ENCODE measurements around the gene CEACAM16.

Gene CEACAM16

DNA sequence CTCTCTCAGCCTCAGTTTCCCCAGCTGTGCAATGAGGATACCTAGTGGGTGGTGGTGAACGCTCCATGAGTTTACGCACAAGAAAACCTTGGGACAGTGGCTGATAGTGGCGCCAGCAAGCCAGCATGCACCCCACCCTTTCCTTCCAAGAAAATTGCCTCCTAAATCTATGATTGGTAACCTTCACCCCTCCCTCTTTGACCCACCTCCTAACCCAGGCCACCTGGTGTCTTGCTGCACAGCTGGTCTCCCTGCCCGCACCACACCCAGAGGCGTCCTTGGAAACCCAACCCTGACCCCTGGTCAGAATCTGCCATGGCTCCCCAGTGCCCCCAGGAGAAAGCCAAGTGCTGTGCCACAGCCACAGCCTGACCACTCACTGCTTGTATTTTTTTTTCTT is 26.7 kb downstream of the CEACAM16 start:
- no peak for DNase-seq

DNA sequence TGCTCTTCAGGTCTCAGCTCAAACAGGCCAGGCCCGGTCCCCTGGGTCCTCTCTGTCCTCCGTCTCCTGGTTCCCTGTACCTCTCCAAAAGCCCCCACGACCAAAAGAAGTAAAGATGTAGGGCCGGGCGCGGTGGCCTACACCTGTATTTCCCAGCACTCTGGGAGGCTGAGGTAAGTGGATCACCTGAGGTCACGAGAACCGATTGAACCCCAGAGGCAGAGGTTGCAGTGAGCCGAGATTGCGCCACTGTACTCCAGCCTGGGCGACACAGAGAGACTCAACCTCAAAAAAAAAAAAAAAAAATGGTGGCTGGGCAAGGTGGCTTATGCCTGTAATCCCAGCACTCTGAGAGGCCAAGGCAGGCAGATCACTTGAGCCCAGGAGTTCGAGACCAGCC is 27.5 kb downstream of the CEACAM16 start:
- DNase-seq: no peak

DNA sequence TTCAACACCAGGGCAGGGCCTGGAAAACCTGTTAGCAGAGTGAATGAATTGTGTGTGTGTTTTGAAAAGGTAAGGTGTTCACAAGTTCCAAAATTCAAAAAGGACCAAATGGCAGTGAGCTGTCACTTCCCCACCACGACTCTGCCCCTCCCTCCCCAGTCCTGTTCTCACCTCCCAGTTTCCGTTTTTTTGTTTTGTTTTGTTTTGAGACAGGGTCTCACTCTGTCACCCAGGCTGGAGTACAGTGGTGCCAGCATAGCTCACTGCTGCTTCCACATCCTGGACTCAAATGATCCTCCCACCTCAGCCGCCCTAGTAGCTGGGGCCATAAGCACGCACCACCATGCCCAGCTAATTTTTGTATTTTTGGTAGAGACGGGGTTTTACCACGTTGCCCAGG is 29.2 kb downstream of the CEACAM16 start:
- no peak for DNase-seq

DNA sequence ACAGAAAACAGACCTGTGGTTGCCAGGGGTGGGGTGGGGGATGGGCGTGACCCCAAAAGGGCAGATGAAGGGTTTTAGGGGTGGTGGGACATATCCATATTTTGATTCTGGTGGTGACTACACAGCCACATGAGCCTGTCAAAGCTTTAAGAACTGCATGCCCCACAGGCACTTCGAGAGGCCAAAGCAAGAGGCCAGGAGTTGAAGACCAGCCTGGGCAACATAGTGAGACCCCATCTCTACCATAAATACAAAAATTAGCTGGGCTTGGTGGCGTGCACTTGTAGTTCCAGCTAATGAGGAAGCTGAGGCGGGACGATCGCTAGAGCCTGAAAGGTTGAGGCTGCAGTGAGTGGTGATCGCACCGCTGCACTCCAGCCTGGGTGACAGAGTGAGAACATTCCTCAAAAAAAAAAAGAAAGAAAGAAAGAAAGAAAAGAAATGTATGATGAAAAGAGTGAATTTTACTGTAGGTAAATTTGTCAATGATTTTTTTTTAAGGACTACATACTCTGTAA is 30.6 kb downstream of the CEACAM16 start:
- no peak for DNase-seq

DNA sequence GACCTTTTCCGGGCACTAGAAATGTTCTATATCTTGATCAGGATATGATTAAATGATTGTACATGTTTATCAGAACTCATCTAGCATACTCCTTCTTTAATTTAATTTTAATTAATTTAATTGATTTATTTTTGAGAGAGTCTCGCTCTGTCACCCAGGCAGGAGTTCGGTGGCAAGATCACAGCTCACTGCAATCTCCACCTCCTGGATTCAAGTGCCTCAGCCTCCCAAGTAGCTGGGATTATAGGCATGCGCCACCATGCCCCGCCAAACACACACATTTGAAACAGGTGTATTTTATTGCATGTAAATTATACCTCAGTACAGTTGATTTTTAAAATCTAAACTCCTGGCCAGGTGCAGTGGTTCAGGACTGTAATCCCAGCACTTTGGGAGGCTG is 32.1 kb downstream of the CEACAM16 start:
- DNase-seq: no peak

DNA sequence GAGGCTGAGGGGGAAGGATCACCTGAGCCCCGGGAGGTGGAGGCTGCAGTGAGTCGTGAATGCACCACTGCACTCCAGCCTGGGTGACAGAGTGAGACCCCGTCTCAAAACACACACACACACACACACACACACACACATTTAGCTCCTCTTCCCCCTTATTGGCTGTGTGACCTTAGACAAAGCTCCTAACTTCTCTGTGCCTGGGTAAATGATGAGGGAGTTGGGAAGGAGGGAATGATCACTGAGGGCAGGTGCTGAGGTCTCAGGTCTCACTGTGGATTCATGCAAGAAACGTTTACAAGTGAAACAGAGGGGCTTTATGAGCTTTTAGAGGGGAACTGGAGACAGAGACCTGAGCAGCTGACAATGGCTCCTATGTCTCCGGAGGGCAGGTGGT is 32.7 kb downstream of the CEACAM16 start:
- DNase-seq: no peak

DNA sequence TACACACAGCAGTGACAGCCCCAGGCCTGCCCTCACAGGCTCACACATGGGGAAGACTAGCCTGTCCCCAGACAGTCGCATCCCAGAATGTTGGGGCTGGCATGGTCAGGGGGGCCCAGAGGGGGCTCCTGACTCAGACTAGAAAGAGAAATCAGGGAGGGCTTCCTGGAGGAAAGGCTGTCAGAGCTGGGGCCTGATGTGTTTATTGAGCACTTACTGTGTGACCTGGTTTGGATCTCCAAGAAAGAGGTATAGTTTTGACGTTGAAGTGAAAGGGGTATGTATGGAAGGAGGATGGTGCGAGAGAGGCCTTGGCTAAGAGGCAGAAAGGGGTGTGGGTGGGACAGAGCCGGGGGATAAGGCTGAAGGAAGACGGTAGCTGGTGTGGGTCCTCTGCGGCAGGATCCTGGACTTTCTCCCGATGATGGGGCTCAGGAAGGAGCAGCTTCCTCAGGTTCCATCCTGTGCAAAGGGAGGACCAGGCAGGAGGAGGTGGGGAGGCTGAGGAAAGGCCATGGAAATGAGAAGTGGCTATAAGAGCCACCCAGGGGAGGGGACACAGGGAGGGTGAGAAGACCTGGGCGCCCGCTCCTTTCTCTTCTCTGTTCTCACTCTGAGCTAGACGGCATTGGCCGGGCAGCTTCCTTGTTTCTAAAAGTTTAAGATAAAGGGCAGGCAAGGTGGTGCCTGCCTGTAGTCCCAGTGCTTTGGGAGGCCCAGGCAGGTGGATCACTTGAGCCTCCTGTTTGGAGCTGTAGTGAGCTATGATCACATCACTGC is 33.5 kb downstream of the CEACAM16 start:
- no peak for DNase-seq

DNA sequence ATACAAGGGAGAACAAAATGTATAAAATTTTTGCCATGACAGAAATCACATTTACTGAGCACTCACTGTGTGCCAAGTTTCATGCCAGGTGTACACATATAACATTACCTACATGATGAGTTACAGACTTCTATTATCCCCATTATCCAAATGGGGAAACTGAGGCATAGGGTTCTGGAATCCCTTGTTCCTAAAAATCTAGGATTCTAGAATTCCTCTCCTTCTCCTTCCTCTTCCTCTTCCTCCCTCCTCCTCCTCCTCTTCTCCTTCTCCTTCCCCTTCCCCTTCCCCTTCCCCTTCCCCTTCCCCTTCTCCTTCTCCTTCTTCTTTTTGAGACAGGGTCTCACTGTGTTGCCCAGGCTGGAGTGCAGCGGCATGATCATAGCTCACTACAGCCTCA is 35.4 kb downstream of the CEACAM16 start:
- DNase-seq: no peak

DNA sequence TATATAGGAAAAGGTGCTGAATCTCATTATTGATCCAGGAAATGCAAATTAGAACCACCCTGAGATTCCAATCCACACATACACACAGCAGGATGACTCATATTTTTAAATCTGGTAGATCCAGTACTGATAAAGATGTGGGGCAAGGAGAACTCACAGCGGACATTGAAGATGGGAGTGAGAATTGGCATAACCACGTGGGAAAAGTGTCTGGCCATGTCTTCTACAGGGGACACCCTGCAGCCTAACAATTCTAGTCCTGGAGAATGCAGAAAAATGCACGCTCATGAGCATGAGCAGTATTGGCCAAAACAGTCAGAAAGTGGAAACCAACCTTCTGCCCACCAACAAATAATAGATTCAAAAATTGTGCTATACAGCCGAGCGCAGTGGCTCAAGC is 36.1 kb downstream of the CEACAM16 start:
- no peak for DNase-seq

DNA sequence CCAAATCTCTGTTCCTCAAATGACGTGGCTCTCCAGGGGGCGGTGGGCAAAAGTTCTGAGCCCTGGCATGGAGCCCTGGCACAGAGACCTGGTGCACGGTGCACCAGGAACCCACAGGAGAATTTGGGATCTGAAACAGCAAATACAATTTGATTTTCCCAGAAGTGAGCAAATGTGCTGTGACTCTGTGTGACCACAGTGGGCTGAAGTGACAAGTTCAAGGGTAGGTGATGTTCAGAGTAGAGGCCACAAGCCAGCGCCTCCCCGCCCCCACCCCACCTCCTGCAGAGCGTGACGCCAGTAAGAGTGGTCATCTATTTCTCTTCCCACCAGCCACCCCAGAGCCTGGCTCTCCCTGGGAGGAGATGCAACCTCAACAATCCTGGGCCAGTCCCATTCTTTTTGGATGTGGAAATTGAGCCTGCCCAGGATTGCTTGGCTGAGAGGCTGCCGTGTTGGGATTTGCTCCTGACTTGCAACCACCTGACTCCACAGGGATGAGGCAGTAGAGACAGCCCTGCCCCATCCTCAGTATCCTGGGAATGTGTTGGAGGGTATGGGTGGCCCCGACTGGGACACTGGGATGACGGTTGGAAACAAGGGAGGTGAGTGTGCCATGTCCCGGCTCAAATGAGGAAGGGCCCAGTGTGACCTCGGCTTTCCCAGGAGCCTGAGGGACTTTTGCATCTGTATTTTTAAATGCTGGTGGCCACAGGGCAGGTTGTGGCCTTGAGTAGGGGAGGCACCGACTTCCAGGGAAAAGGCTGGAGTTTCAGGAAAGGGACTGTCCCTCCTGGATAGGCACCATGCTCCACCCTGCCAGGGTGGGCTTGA is 38.5 kb downstream of the CEACAM16 start:
- DNase-seq: no peak

DNA sequence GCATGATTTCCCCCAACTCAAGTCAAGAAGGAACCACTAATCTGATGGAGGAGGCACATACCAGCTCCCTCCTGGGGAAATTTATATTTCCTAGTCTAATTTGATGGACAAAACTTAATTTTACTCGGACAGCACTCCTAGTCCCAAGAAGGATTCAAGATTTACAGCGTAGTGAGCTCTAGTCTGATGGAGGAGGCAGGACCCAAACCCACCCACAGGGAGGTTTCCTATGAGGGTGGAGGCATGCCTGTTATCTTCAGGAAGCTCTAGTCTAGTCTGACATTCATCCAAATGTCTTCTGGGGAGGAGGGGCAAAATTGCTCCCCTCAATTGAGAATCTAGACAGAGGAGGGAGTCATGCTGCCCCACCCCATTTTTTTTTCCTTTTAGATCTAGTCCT is 39.2 kb downstream of the CEACAM16 start:
- no peak for DNase-seq

DNA sequence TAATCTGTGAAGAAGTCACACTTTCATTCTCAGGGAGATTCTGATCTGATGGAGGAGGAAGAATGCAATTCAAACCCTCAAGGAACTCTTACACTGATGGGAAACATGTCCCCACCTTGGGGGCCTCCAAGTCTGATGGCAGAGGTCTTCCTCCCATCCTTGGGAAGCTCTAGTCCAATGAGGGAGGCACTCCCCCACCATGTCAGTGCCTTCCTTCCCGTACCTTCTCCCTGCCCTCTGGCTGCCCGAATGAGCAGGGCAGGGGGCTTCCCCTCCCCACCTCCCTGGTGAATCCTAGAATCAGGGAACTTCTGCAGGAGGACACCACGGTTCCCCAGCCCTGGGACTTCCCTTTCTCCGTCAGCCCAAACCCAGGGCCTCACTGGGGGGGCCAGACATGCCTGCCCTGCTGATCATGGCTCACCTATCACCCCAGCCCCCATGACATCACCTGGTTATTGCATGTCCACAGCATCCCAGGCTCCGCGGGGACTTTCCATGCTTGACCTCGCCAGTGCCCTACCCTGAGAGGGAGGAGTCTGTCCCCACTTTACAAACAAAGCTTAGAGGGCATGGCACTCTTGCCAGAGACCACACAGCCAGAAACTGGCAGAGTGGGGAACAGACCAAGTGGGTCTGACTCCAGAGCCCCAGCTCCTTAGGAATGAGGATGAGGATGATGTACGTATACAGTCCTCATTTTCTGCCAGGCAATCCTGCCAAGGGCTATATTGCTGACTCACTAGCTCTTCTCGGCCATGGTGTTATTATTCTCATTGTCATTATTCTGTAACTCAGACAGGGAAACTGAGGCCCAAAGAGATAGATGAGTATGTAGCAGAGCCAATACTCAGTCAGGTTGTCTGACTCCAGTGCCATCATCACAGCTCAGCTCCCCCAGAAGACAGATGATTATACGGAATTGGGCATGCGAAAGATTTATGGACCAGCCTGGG is 39.9 kb downstream of the CEACAM16 start:
- no peak for DNase-seq

DNA sequence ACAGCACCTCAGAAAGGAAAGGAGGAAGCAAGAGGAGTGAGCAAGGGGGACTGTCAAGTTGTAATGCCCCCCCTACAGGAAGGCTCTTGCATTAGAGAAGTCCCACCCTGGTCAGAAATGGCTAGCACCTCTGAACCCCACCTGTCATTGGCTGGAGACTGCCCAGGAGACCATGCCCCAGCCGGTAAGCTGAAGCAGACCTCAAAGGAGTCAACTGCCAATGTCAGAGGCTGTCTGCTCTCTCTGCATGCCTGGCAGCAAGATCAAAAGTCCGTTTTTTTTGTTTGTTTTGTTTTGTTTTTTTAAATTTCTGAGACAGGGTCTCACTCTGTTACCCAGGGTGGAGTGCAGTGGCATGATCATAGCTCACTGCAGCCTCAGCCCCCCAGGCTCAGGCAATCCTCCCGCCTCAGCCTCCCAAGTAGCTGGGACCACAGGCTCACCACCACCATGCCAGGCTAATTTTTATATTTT is 41.4 kb downstream of the CEACAM16 start:
- no peak for DNase-seq

DNA sequence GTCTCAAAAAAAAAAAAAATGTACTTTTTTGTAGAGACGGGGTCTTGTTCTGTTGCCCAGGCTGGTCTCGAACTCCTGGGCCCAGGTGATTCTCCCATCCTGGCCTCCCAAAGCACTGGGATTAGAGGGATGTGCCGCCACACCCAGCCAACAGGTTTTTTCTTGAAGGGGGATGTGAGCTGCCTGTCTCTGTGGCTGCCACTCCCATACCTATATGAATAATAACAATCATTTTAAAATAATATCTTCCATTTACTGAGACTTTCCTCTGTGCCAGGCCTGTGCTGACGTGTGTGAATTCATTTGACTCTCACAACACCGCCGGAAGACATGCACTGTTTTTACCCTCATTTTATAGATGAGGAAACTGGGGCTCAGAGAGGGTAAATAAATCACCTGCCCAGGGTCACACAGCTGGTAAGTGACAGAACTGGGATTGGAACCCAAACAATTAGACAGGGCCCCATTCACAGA is 42.3 kb downstream of the CEACAM16 start:
- DNase-seq: no peak

DNA sequence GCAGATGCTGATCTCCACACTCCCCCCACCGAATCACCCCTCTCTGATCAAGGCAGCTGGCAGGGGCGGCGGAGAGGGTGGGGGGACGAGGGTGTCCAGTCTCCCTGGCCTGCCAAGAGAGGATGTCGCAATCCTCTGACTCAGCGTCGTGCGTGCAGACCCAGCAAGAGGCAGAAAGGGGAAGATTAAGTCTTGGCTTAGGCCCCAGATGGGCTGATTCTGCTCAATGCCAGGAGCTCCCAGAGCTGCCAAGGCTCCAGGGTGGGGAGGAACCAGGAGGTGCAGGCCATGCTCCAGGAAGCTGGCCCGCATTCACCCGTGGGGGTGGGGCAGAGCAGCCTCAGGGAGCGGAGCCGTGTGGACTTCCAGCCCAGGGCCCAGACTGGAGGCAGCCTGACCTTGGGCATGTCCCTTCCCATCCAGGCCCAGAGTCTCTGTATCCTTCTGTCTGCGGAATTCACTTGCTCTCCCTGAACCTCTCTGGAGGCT is 42.9 kb downstream of the CEACAM16 start:
- DNase-seq: no peak

DNA sequence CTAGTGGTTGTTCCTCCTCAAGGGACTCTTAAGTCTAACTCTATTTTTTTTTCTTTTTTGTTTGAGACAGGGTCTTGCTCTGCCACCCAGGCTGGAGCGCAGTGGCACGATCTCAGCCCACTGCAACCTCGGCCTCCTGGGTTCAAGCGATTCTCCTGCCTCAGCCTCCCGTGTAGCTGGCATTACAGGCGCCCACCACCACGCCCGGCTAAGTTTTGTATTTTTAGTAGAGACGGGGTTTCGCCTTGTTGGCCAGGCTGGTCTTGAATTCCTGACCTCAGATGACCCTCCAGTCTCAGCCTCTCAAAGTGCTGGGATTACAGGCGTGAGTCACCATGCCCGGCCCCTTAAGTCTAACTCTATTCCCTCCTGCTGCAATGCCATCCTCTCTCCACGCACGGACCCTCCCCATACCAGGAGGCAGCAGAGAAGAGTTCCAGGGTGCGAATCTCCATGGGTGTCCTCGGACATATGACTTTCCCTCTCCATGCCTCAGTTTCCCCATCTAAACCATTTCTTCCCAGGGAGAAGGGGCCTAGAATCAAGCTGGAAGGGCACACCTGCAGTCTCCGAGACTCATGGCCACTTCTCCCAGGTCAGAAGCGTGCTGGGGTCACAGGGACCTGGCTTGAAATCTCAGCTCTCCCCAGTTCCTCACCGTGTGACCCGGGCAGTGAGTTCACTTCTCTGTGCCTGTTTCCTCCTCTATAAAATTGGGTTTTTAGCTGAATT is 43.5 kb downstream of the CEACAM16 start:
- no peak for DNase-seq

DNA sequence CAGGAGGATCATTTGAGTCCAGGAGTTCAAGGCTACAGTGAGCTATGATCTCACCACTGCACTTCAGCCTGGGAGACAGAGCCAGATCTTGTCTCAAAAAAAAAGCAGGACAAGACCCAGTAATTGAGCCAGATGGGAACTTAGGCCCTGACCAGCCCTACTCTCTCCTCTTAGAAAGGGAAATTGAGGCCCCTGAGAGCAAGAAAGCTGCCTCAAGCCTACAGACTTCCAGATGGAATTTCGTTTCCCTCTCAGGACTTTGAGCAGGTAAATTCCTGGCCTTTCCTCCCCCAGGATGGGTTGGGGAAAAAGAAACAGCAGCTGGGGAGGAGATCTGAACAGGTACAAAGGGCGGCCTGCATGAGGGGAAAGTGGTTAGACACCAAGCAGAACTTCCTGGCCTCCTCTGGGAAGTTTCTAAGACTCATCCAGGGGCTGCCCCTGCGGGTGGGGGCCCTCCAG is 46.0 kb downstream of the CEACAM16 start:
- no peak for DNase-seq

DNA sequence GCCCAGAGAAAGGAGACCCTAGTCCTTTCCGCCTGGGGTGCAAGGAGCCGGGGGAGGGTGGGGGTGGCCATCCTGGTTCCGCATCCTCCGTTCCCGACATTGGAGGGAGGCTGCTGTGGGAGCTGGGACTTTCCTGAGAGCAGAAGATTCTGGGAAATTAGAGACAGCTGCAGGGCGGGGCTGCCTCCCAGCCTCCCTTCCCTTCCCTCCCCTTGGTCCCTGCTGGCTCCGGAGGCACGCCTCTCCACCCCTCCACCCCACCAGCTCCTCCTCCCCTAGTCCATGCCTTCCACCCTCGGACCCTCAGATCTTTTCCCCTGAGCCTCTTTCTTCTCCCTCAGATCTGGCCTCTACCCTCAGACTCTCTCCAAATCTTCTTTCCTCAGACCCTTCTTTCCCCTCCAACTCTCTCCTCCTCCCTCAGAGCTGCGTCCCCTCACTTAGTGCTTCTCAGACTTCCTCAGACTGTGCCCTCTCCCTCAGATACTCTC is 46.4 kb downstream of the CEACAM16 start:
- DNase-seq: no peak

DNA sequence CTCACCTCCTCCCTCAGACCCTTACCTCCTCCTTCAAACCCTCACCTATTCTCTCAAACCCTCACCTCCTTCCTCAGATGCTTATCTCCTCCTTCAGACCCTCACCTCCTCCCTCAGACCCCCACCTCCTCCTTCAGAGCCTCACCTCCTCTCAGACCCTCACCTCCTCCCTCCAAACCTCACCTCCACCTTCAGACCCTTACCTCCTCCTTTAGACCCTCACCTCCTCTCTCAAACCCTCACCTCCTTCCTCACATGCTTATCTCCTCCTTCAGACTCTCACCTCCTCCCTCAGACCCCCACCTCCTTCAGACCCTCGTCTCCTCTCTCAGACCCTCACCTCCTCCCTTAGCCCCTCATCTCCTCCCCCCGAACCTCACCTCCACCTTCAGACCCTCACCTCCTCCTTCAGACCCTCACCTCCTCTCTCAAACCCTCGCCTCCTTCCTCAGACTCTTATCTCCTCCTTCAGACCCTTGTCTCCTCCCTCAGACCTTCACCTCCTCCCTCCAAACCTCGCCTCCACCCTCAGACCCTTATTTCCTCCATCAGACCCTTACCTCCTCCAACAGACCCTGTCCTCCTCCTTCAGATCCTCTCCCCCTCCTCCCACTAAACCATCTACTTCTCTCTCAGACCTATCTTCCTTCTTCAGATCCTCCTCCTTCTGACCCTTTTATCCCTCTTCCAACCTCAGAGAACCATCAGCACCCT is 47.1 kb downstream of the CEACAM16 start:
- no peak for DNase-seq

DNA sequence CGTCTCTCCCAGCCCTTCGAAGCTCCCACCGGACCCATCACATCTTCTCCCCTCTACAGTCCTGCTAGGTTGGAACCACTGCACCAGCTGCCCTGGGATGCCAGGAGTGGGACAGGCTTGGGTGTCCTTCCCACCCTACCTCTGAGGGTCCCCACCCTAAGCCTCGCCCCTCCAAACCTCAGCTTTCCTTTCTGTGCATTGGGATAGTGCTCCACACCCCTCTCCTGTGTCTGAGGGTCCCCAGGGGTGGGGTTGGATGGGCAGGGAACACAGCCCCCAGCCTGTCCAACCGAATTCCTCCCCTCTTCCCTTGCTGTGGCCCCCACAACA is 47.6 kb downstream of the CEACAM16 start:
- no peak for DNase-seq

Measured in T-helper 2 cell (primary cell).